ENCODE measurements around the gene OR4D1.
A peak's percentile ranks its signal among the peaks of the same experiment; 100 is the strongest.

The OR4D1 gene

DNA sequence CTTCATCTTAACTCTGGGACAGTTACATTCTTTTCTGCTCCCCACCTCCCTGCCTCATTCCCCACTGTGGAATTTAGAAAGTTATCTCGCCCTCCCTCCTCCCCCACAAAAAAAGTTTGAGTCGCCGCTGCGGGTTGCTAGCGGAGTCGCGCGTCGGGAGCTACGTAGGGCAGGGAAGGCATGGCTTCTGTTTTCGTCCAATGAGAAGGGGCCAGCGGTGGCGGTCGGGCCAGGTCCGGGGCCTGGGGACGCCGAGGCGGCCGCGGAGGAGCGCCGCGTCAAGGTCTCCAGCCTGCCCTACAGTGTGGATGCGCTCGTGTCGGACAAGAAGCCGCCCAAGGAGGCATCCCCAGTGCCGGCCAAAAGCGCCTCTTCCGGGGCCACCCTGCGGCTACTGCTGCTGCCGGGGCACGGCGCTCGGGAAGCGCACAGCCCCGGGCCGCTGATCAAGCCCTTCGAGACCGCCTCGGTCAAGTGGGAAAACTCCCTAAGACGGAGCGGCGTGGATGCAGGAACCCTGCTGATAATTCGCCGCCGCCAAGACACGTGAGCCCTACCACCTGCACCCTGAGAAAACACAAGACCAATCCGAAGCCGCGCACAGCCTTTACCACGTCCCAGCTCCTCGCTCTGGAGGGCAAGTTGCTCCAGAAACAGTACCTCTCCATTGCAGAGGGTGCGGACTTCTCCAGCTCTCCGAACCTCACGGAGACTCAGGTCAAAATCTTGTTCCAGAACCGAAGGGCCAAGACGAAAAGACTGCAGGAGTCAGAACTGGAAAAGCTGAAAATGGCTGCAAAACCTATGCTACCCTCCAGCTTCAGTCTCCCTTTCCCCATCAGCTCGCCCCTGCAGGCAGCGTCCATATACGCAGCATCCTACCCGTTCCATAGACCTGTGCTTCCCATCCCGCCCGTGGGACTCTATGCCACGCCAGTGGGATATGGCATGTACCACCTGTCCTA, 8.9 kb downstream of the OR4D1 start:
- DNase-seq: peak; percentile 65

DNA sequence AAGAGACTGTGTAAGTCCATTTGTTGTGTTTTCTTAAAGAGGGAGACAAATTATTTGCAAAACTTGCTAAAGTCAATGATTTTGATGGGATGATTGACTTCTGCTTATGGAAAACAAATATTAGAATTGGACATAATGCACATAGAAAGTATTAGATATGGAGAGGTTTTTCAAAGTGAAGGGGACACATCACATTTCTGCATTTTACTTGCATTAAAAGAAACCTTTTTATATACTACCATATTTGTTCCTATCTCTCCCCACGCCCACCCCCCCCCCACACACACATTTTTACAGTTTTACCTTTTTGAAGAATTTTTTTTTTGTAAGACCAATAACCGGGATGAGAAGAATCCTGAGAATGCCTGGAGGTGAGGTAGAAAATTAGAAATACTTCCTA, 10.0 kb downstream of the OR4D1 start:
- no peak for DNase-seq

DNA sequence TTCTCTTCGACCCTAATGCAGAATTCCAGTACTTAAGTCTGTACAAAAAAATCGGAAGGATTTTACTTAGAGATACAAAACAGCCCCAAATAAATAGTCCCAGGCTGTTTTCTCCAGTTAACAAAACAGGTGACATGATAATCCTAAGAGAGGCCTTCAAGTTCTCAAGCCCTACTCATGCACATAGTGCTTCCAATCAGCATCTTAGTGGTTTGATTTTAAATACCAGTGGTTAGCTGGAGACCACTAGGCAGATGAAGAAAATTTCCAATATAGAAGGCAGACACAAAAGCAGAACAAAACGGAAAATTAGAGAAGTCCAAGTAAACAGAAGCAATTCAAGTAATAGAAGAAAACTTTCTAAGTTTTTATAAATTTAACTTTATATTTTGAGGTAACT, 13.4 kb downstream of the OR4D1 start:
- DNase-seq: no peak

DNA sequence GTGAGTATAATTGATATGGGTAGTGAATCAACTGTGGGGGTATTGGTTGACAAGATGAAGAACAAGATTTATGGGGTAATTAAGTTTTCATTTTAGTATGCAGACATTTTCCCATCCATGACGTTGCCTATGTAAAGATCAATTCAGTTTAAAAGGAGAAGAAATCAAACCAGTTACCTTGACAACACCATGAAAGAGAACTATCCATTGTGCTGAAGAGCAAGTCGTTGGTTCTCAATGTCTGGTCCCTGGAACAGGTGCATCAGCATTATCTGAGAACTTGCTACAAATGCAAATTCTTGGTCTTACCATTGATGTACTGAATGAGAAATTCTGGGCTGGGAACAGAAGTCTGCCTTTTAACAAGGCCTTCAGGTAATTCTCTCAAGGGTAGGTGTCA, 17.8 kb downstream of the OR4D1 start:
- no peak for DNase-seq

DNA sequence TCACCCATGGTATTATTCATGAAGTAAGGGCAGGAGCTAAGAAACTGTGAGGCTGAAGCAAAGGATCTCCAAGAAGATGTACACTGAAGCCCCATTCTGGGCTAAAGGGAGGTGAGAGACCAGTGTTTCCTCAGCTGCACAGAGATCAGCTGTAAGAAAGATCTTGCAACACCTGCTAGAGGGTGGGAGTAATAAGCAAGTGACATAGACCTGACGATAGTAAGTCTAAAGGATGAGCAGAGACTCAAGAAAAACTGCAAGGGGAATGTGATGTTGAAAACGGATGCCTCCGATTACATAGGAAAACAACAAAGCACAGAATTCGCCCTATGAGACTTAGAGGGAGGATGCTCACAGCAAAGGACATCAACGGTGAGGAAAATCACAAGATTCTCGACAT, 18.5 kb downstream of the OR4D1 start, which contains the start of gene OR4D2:
Gene OR4D2 (plus strand): TSS at position 301 of the 400 bp plus-strand sequence. CDS start 2,674 bp downstream, outside the sequence.
- no peak for DNase-seq

DNA sequence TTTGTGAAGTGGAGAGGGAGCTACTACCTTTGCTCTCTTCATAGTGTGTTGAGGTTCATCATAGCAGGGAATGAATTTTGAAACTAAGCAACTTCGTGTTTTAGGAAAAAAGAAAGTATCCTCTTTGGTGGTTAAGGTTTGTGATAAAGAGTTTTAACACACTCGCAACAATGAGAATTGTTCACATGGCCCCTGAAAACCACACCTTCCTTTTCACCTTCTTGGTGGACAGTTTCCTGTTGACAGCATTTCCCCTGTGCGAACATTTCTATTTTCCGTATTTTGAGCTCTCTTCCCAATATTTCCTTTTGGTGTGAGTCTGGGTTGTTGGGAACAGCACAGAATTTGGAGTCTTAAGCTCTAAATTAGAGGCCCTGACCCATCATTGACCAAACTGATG, 22.4 kb downstream of the OR4D1 start:
- no peak for DNase-seq

DNA sequence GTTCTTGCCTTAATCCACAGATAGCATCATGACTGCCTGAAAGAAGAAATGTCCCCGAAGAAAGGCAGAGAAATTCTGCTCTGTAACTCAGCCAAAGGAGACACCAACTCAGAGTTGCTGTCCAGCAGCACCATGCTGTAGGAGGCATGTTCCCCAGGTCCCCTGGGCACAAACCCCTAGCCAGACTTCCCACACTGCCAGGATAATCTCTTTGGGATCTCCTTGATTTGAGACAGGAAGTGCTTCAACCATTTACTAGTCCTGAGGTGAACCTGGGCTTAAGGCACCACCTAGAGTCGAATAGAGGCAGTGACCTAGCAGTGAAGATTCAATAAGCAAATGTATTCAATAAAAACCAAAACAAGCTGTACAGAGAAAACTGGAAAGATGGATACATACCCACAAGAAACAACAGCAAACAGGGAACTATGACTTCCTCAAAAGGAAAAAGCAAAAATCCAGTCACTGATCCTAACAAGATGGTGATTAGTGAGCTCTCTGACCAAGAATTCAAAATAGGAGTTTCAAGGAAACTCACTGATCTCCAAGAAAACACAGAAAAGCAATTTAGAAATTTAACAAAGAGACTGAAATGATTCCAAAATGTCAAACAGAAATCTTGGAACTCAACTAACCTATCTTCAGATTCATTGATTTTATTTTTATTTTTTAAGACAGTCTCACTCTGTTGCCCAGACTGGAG, 24.3 kb downstream of the OR4D1 start:
- DNase-seq: peak; percentile 63

DNA sequence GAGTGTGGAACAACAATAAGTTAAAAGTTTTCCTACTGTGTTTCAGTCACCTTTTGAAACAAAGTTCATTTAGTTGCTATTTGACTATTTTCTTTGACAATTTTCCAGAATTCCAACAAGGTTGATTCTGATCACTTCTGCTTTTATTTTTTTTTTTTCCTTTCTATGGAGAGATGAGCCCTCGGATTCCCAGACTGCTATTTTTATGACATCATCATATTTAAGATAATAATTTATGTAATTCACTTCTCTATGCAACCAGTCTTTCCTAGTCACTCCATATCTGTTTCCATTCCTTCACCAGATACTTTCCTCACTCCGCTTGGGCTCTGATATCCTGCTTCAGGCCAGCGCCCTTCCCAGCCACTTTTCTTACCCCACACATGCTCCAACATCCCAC, 26.7 kb downstream of the OR4D1 start:
- no peak for DNase-seq

DNA sequence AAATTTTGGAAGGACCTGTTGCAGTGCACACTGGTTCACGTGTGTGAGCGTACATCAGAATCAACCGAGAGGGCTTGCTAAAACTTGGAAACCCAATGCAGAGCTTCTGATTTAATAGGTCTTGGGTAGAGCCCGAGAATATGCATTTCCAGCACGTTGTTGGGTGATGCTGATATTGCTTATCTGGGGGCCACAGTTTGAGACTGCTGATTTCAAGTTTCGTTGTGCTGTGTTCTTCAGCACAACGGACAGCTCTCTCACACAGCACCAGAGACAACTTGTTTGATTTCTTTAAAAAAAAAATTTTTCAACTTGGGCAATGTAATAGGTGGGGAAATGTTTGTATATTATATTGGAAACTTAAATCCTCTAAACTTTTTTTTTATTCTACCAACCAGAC, 28.0 kb downstream of the OR4D1 start:
- DNase-seq: no peak

DNA sequence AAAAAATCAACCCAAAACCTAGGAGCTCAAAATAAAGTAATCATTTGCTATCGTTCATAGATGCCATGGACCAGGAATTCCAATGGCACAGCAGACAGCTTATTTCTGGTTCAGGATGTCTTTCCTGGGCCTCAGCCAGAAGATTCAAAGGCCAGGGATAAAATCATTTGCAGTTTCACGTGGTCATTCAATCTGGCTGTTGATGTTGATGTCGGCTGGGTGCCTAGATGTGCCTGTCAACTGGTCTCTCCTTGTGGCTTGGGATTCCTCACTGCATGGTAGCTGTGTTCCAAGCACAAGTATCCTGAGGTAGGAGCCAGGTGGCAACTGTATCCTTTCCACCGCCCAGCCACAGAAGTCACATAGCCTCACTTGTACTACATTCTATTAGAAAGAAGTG, 33.6 kb downstream of the OR4D1 start:
- no peak for DNase-seq

DNA sequence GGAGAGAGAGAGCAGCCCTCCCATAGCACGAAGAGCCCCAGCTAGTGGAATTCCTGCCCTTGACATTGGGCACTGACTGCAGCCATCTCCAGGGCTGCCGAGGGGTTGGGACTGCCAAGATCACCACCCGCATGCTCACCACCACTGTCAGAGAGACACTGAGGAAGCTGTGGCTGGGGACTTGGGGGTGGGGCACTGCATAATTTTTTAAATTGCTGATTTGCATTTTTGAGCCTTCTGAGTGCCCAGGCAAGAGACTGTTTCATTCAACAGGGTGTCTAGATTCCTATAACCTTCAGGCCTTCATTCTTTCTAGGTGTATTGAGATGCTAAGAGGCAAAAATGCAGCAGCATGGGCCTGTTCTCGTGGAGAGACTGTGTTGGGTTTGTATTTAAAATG, 35.3 kb downstream of the OR4D1 start:
- DNase-seq: no peak

DNA sequence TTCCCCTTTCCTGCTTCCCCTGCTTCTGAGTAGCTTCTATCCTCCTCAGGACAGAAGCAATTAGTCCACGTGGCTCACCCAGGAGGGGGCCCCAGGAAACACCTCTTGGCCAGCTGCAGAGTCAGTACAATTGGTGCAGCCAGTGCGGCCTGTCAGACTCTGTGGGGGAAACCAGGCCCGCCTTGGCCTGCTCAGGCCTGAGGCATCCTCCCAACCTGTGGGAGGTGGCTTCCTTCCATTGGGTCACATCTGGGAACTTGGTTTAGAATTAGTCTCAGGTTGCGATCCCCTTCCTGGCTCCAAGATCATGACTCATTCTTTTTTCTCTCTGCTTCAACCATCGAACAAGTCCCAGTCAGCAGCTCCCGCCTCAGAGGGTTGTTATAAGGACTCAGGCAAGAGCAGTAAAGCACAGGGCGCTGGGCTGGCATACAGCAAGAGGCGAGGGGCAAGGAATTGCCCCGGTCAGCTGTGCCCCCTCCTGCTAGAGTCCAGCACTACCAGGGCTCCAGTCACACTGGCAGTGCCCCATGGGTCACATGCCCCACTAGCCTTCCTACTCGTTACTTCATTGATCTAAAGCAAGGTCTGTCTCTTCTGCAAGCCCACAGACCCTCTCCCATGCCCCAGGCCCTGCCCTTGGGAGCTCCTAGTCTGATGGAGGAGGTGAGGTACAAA, 36.3 kb downstream of the OR4D1 start:
- DNase-seq: no peak

DNA sequence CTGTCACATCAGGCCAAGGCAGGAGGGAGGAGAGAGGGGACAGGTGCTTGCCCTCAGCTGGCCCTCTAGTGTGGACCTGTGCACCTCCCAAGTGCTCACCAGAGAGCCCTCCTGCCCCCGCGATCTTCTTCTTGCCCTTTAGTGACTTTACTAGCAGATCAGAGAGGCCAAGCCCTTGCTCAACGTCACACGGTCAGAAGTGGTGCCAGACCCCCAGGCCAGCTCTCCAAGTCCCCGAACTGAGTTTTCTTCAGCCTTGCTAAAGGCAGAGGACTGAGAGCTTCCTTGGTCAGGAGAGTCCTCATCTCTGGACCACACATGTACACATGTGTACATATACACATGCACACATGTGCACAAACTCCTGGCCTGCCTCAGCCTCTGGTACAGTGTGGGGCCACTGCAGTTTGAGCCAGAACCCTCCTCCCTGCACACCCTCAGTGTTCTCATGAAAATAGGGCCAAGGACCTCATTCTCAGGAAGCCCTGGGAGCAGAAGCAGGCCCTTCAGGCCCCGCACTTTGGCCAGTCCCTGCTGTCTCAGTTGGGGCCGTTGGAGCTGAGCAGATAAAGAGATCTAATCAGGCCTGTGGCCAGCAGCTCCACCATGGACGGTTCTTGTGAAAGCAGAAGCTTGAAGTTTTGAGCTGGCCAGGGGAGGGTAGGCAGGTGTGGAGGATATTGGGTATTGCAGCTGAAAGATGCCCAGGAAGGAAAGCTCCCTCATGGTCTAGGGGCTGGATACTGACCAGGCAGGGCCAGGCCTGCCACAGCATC, 37.0 kb downstream of the OR4D1 start:
- DNase-seq: no peak

DNA sequence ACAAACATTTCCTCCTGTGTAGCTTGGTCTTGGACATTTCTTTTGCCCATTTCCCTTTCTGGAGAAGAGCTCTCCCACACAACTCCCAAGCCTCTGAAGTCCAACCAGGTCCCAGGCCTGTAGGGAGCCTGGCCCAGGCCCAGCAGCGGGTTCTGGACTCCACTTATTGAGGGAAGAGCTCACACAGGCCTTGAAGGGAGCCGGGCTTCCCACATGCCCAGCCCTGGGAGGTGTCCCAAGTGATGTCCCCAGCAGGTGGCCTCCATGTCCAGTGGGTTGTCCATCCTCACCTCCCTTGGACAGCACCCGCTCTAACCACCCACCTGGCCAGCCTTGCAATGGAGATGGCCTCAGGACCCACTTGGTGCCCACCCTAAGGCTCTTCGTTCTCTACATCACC, 38.4 kb downstream of the OR4D1 start:
- DNase-seq: no peak

DNA sequence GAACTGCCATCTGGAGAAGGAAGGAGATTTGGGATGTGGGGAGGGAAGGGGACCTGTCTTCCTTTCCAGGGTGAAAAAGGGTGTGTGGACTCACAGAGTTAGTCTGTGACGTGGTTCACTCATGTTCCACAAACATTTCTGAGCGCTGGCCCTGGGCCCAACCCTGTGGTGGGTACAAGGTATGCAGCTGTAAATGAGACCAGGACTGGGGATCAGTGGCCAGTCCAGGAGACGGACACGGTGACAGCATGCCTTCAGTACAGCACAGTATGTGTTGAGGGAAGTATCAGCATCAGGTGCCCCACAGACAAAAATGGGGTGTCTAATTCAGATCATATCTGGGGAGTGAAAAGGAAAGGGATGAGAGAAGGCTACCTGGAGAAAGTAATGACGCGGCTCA, 38.9 kb downstream of the OR4D1 start:
- no peak for DNase-seq

DNA sequence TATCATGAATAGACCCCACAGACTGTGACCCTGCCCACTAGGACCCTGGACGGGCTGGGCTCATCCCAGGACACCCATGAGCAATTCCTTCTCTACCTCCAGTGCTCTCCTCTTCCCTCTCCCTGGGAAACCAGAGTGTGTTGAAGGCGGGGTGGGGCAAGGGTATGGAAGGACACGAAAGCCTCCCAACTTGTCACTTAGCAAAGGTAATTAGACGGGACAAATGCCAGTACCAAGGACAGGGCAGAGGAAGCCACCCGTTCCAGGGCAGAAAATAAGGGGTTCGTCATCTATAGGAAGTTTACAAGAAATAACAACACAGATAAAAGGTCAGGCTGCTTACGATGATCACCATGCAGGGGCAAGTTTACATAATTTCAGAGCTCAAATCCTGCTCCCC, 39.5 kb downstream of the OR4D1 start:
- DNase-seq: no peak

DNA sequence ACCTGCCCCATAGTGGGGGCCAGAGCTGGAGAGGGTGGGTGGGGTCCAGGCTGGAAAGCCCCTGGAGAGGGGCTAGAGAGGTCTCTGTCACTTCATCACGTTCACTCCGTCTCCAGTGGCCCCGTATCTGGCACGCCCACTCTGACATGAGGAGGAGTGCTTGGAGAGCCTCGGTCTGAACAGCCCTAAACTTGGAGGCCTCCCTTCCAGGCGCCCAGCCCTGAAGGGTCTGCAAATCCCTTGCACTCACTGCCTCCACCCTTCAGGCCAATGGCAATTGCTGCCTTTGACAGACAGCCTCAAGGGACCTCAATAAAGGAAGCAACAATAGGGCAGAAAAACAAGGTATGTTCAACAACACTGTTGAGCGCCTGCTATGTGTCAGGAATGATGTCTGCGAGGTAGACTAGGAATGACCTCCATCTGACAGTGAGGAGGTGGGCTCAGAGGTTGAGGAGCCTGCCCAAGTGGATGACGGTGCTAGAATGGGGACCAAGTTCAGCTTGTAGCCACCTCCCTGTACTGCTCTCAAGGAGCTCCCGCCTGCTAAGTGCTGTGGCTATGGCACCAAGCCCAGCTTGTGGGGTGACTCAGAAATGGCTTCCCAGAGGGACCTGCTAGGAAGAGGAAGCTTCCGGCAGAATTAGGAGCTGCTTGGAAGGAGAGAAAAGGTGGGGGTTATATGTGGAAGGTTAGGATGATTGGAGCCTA, 41.4 kb downstream of the OR4D1 start:
- no peak for DNase-seq

DNA sequence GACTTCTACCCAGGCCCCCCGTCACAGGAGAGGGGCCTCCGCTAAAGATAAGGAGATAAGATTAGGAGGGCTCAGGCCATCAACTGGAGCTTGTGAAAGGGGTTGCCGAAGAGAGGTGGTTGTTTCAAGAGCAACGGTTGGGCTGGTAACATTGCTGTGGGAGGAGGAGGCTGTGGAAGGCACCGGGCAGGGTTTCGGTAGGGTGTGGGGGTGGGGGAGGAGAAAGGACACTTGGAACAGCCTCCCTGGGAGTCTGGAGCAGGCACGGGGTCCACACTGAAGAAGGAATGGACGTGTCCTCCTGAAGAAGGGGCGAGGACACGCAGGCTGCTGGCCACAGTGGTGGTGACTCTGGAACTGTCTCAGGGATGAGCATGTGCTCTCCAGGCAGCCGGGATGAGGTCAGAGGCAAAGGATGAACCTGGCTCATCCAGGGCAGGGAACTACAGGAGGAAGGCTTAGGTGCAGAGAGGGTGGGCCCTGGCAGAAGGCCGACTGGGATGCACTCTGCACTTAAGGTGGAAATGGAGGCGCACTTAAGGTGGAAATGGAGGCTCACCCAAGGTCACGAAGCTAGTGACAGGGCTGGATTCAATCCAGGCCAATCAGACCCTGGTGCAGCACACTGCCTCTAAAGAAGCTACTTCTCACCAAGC, 43.2 kb downstream of the OR4D1 start:
- DNase-seq: no peak

DNA sequence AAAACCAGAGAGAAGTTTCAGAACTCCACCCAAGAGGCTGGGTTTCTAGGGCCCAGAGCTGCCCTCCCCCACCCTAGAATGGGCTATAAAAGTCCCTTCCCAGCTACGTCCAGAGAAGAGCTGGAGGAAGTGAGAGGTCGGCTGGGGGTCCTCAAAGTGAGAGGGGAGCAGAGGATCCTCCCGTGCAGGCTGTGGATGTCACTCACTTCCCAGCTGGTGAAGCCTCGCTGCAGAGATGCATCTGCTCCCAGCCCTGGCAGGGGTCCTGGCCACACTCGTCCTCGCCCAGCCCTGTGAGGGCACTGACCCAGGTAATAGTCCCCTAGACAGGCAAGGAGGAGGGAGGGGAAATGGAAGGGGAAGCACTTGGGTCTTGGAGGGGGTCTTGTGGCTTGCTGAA, 44.4 kb downstream of the OR4D1 start, which contains the start of gene EPX:
Gene EPX (plus strand): TSS at position 115 of the 400 bp plus-strand sequence. CDS start 121 bp downstream, at position 236.
- DNase-seq: no peak

DNA sequence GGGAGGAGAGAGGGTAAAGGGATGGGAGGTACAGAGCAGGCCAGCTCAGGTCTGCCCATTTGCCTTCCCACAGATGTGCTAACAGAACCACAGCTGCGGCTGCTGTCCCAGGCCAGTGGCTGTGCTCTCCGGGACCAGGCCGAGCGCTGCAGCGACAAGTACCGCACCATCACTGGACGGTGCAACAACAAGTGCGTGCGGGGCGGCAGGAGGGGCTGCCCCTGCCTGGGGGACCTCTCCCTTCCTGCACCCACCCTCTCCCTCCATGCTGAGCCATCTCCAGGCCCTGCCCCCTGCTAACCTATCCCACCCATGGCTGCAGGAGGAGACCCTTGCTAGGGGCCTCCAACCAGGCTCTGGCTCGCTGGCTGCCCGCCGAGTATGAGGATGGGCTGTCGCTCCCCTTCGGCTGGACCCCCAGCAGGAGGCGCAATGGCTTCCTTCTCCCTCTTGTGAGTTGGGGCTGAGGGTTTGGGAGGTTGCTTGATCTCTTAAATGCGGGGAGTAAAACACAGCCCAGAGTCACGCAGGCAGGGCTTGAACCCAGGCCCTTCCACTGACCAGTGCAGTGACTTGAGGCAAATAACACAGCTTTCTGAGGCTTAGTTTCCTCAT, 45.6 kb downstream of the OR4D1 start:
- no peak for DNase-seq
